ENCODE data around the gene HIVEP2.

Gene HIVEP2

DNA sequence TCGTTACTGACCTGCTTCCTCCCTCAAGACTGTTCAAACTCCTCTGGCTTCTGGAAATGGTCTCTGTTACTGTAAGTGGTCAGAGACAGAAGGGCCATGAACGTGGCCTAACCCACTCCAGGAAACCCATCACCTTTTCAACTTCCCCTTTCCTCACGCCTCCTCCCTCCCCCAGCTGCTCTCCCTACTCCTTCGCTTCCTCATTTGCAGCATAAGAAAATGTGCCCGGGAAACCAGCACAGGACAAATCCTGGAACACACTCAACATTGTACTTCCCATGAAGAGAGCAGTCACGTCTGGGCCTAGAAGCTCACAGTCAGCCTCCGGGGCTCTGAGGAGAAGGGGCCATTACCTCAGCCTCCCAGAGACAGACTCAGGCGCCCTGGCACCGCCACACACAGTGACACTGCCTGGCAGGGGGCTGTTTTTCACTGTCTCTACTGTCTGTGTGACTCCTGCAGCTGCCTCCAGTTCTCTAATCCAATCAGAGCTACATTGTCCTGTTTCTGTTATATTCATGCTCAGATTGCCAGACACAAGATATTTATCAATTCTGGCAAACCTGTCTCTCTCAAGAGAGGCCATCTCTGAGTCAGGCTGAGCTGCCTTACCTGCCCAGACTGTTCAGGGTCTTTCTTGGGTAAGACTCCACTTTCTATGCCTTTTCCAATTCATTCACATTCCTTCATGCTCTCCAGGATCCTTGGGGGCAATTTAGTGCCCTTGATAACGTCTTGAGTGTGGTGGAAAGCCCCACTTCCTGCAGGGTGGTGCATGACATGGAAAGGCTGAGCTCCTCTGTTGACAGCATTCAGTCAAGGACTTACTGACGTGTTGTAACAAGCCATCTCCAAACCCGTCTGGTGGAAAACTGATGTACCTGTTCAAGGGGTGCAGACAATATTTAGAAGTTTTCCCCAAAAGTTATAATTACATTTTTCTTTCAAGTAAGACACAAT lies 242.2 kb downstream of the HIVEP2 start:
- DNase-seq (ENCODE audit: low spot score): no peak
